ENCODE results near the gene PRRX2. TPM values are rescaled to one million over a fixed set of nuclear protein-coding genes. Genes with fewer than 3 reads are reported as not detected.

PRRX2 gene
- total RNA-seq, 1 experiment from 2014 or later = 10.7 TPM

DNA sequence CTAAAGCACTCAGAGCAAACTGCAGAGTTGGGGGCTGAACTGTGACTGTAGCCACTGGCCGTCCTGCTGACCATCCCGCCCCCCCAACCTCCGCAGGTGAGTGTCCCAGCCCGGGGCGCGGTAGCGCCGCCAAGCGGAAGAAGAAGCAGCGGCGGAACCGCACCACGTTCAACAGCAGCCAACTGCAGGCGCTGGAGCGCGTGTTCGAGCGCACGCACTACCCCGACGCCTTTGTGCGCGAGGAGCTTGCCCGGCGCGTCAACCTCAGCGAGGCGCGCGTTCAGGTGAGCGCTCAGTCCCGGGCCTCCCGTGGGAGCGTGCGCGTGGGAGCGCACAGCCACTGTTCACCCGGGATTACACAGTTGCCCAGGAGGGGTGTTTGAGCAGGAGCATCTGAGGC is 53.7 kb downstream of the PRRX2 start (continued):
- TF ChIP-seq RELA (CRISPR knock-in tag; IDR thresholded peaks at IDR 0.05; ENCODE audit: borderline replicate concordance) = peak; percentile 86; the same call in 1 of the 2 replicates
- no peak for TF ChIP-seq RORB (CRISPR knock-in tag; IDR thresholded peaks at IDR 0.05)
- TF ChIP-seq ESRRA (CRISPR knock-in tag; IDR thresholded peaks at IDR 0.05; ENCODE audit: borderline replicate concordance) = 0 out of 2 replicates have a peak, but pooled peaks have one; percentile 30

DNA sequence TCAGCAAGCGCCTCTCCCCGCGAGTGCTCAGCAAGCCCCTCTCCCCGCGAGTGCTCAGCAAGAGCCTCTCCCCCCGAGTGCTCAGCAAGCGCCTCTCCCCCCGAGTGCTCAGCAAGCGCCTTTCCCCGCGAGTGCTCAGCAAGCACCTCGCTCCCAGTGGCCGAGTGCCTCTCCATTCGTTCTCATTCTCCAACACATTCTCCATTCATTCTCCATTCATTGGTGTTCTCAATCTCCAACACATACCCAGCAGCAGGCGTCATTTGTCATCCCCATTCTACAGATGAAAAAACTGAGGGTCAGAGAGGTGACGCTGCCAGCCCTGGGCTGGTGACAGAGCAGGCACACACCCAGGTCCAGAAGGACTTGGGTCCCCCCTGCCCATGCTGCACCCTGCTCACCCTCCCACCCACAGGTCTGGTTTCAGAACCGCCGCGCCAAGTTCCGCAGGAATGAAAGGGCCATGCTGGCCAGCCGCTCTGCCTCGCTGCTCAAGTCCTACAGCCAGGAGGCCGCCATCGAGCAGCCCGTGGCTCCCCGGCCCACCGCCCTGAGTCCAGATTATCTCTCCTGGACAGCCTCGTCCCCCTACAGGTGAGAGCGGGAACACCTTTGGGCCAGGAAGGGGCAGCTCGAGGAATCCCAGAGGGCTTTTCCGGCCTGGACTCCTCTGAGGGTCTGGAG is 54.9 kb downstream of the PRRX2 start:
- Mint-ChIP-seq H3K36me3 (no peaks in the 10 kb centered on the region), H3K4me1 (no peaks in the 10 kb centered on the region), H3K27me3 (ENCODE audit: low read depth) (peaks cover 3% of the 10 kb centered on the region; the same call in 1 of the 2 replicates), H3K27ac (no peak overlapping the region), H3K9me3 (no peaks in the 10 kb centered on the region), H3K4me3 (no peak overlapping the region)
- ChIA-PET POLR2A (no interaction called here), CTCF (interaction anchor here (0.5 to 3.9 kb wide), 32 partner anchors 8 to 623 kb away, joined by 3 to 43 read pairs (median 6); partner anchors contain the start of genes NTMT1, PTGES and TOR1B)
- ATAC-seq (peak; percentile 91), DNase-seq (ENCODE audit: low spot score) (peak; percentile 85)
- TF ChIP-seq NR1H2 (CRISPR knock-in tag; IDR thresholded peaks at IDR 0.05) (no peak), ZNF121 (CRISPR knock-in tag; IDR thresholded peaks at IDR 0.05) (no peak), GRHL2 (CRISPR knock-in tag; IDR thresholded peaks at IDR 0.05; ENCODE audit: insufficient replicate concordance, severe bottlenecking) (no peak), ZNF396 (CRISPR knock-in tag; IDR thresholded peaks at IDR 0.05; ENCODE audit: borderline replicate concordance) (peak; percentile 2; the same call in 1 of the 2 replicates), ZNF263 (CRISPR knock-in tag; IDR thresholded peaks at IDR 0.05; ENCODE audit: low read depth) (no peak), FOXK1 (CRISPR knock-in tag; IDR thresholded peaks at IDR 0.05) (0 out of 2 replicates have a peak, but pooled peaks have one; percentile 16), ZNF232 (CRISPR knock-in tag; IDR thresholded peaks at IDR 0.05) (no peak), ZNF138 (CRISPR knock-in tag; conservative IDR thresholded peaks at IDR 0.05) (no peak), GTF2I (CRISPR knock-in tag; conservative IDR thresholded peaks at IDR 0.05) (peak; percentile 81; the same call in 1 of the 2 replicates), RORB (CRISPR knock-in tag; IDR thresholded peaks at IDR 0.05) (no peak), JUN (CRISPR knock-in tag; IDR thresholded peaks at IDR 0.05) (no peak)
- TF ChIP-seq, protein P1, sequence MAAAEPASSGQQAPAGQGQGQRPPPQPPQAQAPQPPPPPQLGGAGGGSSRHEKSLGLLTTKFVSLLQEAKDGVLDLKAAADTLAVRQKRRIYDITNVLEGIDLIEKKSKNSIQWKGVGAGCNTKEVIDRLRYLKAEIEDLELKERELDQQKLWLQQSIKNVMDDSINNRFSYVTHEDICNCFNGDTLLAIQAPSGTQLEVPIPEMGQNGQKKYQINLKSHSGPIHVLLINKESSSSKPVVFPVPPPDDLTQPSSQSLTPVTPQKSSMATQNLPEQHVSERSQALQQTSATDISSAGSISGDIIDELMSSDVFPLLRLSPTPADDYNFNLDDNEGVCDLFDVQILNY (CRISPR knock-in tag; IDR thresholded peaks at IDR 0.05) = no peak
- TF ChIP-seq, protein P2, sequence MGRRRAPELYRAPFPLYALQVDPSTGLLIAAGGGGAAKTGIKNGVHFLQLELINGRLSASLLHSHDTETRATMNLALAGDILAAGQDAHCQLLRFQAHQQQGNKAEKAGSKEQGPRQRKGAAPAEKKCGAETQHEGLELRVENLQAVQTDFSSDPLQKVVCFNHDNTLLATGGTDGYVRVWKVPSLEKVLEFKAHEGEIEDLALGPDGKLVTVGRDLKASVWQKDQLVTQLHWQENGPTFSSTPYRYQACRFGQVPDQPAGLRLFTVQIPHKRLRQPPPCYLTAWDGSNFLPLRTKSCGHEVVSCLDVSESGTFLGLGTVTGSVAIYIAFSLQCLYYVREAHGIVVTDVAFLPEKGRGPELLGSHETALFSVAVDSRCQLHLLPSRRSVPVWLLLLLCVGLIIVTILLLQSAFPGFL (CRISPR knock-in tag; IDR thresholded peaks at IDR 0.05; ENCODE audit: borderline replicate concordance) = no peak
- TF ChIP-seq, protein P3, sequence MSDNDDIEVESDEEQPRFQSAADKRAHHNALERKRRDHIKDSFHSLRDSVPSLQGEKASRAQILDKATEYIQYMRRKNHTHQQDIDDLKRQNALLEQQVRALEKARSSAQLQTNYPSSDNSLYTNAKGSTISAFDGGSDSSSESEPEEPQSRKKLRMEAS (CRISPR knock-in tag; IDR thresholded peaks at IDR 0.05) = peak; percentile 30; the same call in 1 of the 2 replicates
- TF ChIP-seq, protein P4, sequence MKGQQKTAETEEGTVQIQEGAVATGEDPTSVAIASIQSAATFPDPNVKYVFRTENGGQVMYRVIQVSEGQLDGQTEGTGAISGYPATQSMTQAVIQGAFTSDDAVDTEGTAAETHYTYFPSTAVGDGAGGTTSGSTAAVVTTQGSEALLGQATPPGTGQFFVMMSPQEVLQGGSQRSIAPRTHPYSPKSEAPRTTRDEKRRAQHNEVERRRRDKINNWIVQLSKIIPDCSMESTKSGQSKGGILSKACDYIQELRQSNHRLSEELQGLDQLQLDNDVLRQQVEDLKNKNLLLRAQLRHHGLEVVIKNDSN (CRISPR knock-in tag; IDR thresholded peaks at IDR 0.05) = 0 out of 2 replicates have a peak, but pooled peaks have one; percentile 15
- TF ChIP-seq, protein P5, sequence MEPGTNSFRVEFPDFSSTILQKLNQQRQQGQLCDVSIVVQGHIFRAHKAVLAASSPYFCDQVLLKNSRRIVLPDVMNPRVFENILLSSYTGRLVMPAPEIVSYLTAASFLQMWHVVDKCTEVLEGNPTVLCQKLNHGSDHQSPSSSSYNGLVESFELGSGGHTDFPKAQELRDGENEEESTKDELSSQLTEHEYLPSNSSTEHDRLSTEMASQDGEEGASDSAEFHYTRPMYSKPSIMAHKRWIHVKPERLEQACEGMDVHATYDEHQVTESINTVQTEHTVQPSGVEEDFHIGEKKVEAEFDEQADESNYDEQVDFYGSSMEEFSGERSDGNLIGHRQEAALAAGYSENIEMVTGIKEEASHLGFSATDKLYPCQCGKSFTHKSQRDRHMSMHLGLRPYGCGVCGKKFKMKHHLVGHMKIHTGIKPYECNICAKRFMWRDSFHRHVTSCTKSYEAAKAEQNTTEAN (CRISPR knock-in tag; IDR thresholded peaks at IDR 0.05) = no peak
- TF ChIP-seq, protein P6, sequence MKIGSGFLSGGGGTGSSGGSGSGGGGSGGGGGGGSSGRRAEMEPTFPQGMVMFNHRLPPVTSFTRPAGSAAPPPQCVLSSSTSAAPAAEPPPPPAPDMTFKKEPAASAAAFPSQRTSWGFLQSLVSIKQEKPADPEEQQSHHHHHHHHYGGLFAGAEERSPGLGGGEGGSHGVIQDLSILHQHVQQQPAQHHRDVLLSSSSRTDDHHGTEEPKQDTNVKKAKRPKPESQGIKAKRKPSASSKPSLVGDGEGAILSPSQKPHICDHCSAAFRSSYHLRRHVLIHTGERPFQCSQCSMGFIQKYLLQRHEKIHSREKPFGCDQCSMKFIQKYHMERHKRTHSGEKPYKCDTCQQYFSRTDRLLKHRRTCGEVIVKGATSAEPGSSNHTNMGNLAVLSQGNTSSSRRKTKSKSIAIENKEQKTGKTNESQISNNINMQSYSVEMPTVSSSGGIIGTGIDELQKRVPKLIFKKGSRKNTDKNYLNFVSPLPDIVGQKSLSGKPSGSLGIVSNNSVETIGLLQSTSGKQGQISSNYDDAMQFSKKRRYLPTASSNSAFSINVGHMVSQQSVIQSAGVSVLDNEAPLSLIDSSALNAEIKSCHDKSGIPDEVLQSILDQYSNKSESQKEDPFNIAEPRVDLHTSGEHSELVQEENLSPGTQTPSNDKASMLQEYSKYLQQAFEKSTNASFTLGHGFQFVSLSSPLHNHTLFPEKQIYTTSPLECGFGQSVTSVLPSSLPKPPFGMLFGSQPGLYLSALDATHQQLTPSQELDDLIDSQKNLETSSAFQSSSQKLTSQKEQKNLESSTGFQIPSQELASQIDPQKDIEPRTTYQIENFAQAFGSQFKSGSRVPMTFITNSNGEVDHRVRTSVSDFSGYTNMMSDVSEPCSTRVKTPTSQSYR (CRISPR knock-in tag; IDR thresholded peaks at IDR 0.05) = no peak
- TF ChIP-seq, protein P7, sequence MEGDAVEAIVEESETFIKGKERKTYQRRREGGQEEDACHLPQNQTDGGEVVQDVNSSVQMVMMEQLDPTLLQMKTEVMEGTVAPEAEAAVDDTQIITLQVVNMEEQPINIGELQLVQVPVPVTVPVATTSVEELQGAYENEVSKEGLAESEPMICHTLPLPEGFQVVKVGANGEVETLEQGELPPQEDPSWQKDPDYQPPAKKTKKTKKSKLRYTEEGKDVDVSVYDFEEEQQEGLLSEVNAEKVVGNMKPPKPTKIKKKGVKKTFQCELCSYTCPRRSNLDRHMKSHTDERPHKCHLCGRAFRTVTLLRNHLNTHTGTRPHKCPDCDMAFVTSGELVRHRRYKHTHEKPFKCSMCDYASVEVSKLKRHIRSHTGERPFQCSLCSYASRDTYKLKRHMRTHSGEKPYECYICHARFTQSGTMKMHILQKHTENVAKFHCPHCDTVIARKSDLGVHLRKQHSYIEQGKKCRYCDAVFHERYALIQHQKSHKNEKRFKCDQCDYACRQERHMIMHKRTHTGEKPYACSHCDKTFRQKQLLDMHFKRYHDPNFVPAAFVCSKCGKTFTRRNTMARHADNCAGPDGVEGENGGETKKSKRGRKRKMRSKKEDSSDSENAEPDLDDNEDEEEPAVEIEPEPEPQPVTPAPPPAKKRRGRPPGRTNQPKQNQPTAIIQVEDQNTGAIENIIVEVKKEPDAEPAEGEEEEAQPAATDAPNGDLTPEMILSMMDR (IDR thresholded peaks at IDR 0.05) = peak; percentile 68
- TF ChIP-seq, protein P8, sequence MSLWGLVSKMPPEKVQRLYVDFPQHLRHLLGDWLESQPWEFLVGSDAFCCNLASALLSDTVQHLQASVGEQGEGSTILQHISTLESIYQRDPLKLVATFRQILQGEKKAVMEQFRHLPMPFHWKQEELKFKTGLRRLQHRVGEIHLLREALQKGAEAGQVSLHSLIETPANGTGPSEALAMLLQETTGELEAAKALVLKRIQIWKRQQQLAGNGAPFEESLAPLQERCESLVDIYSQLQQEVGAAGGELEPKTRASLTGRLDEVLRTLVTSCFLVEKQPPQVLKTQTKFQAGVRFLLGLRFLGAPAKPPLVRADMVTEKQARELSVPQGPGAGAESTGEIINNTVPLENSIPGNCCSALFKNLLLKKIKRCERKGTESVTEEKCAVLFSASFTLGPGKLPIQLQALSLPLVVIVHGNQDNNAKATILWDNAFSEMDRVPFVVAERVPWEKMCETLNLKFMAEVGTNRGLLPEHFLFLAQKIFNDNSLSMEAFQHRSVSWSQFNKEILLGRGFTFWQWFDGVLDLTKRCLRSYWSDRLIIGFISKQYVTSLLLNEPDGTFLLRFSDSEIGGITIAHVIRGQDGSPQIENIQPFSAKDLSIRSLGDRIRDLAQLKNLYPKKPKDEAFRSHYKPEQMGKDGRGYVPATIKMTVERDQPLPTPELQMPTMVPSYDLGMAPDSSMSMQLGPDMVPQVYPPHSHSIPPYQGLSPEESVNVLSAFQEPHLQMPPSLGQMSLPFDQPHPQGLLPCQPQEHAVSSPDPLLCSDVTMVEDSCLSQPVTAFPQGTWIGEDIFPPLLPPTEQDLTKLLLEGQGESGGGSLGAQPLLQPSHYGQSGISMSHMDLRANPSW (CRISPR knock-in tag; conservative IDR thresholded peaks at IDR 0.05; ENCODE audit: low read depth) = no peak

Measured in WTC11 (cell line).